GM21786 (cell line): ENCODE data around the gene GRM4.

Source experiments
- ATAC-seq: cut with Tn5 transposase; IDR thresholded peaks from one replicate; pipeline ENCODE4 v1.9.1; 2021; ENCODE audit not compliant: unreplicated experiment

The GRM4 gene

DNA sequence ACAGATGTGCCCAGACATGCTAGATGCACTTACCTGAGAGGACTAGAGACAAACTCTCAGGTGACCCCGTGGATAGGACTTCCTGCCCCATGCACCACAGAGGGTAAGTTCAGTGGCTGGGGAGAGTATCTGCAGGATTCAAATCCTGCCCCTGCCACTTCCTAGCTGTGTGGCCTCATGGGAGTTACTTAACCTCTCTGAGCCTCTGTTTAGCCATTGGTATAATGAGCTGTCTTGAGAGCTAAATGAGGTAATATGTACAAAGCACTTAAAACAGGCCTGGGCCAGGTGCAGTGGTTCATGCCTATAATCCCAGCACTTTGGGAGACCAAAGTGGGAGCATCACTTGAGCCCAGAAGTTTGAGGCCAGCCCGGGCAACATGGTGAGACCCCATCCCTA, 59.3 kb downstream of the GRM4 start:
- ATAC-seq = no peak

DNA sequence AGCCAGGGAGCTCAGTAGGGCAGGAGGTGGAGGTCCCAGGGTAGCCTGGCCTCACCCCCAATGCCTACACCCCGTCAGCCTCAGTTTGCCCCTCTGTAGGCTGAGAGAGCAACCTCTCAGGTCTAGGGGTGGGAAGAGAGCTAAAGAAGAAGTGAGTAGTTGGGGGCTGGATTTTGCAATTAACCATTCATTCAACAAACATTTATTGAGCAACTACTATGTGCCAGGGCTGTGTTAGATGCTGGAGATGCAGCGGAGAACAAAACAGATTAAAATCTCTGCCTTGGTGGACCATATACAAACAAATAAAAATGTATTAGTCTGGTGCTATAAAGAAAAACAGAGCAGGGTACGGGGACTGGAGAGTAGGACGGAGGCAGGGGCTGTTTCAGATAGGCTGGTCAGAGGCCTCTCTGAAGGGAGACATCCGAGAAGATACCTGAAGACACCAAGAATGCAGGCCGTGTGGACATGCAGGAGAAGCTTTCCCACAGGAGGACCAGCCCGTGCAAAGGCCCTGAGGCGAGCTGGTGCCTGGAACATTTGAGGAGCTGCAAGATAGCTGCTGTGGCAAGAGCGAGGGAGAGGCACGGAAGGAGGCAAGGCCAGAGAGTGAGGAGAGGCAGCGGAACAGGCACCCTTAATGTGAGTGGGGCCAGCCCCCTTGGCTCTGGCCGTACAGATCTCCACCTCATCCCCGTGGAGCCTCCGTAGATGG, 60.3 kb downstream of the GRM4 start:
- ATAC-seq = no peak

DNA sequence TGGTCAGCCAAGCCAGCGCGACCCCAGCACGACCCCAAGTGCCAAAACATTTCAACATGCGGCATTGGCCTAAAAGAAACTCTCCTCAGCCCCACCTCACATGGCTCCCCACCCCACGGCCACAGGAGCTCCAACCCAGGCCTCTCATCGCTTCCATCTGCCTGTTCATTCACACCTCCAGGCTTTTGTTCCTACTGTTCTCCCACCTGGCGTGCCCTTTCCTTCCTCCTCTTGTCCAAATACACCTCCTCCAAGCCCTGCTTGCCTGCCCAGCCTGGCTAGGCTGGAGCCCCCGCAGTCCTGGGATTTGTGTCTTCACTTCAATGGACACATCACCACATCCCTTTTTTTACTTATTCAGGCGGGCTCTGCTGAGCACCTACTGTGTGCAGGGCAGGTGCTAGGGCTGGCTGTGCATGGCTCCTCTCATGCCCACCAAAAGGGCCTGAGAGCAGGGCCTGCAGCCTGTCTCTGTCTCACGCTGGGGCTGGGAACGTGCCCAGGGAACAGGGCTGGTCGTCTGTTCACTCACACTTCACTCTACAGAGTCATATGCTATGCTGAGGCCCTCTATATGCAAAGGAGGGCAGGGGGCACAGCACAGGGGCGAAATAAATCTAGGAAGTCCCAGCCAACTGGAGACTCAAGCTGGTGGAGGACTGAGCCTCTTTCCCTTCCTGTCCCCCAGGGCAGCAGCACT, 61.1 kb downstream of the GRM4 start:
- no peak for ATAC-seq

GRCh38 chr6:34082864-34083626, 62.8 kb downstream of the GRM4 start:
- no peak for ATAC-seq

GRCh38 chr6:34082348-34082747, 63.5 kb downstream of the GRM4 start:
- ATAC-seq = no peak

- ATAC-seq = no peak
Observed at GRCh38 chr6:34080357-34080756, 65.5 kb downstream of the GRM4 start.

DNA sequence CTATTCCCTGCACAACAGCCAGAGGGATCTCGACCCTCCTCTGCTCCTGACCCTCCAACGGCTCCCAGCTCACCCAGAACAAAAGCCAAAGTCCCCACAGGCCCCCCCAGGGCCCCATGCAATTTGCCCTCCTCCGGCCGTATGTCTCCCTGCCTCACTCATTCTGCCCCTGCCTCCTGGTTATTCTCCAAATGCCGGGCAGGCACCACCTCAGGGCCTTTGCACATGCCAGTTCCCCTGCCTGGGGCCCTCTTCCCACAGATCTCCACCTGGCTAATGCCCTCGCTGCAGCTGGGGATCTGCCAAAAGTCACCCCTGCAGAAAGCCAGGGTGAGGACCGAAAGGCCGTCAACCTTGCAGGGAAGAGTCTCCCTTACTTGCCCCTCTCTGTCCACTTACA, 66.0 kb downstream of the GRM4 start:
- no peak for ATAC-seq

DNA sequence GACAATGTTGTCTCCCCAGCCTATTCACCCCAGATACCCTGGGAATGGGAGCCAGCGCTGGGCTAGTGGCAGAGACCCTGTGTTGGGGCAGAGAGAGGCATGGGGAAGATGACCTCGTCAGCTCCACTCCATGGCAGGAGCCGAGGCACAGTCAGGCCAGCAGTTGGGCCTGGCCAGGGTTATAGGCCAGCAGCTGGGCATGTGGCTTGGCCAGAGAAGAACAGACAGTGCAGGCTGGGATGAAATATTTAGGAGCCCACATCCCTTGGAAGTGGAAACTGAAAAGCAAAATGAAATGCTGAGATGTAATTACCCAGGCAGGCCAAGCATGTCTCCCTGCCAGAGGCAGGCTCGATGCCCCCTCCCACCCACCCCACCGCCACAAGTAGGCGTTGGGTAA, 70.0 kb downstream of the GRM4 start:
- ATAC-seq = no peak

GRCh38 chr6:34074064-34074742, 71.7 kb downstream of the GRM4 start:
- ATAC-seq = no peak

- ATAC-seq = no peak
Observed at GRCh38 chr6:34073540-34073939, 72.3 kb downstream of the GRM4 start.

DNA sequence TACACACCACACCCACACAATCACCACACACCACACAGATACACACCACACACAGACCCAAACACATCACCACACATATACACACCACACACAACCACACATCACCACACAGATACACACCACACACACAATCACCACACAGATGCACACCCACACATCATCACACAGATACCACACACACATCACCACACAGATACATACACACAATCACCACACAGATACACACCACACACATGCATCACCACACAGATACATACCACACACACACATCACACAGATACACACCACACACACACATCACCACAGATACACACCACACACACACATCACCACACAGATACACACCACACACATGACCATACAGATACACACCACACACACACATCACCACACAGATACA, 73.2 kb downstream of the GRM4 start:
- no peak for ATAC-seq

DNA sequence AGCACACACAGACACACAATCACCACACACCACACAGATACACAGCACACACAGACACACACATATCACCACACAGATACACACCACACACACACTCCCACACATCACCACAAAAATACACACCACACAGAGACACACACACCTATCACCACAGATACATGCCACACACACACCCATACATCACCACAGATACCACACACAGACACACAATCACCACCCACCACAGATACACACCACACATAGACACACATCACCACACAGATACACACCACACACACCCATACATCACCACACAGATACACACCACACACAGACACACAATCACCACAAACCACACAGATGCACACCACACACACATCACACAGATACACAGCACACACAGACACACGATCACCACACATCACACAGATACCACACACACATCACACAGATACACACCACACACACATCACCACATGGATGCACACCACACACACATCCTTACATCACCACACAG, 74.0 kb downstream of the GRM4 start:
- ATAC-seq = no peak

DNA sequence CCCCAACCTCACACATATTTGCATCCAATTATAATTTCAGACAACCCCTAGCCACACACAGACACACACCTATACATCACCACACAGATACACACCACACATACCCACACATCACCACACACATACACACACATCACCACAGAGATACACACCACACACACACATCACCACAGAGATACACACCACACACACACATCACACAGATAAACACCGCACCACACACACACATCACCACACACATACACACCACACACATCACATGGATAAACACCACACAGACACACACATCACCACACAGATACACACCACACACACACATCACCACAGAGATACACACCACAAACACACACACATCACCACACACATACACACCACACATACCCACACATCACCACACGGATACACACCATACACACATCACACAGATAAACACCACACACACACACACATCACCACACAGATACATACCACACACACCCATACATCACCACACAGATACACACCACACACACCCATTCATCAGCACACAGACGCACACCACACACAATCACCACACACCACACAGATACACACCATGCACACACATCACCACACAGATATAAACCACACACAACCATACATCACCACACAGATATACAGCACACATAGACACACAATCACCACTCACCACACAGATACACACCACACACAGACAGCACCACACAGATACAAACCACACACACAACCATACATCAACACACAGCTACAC, 74.6 kb downstream of the GRM4 start:
- no peak for ATAC-seq

- no peak for ATAC-seq
Observed at GRCh38 chr6:34070315-34071135, 75.4 kb downstream of the GRM4 start.

DNA sequence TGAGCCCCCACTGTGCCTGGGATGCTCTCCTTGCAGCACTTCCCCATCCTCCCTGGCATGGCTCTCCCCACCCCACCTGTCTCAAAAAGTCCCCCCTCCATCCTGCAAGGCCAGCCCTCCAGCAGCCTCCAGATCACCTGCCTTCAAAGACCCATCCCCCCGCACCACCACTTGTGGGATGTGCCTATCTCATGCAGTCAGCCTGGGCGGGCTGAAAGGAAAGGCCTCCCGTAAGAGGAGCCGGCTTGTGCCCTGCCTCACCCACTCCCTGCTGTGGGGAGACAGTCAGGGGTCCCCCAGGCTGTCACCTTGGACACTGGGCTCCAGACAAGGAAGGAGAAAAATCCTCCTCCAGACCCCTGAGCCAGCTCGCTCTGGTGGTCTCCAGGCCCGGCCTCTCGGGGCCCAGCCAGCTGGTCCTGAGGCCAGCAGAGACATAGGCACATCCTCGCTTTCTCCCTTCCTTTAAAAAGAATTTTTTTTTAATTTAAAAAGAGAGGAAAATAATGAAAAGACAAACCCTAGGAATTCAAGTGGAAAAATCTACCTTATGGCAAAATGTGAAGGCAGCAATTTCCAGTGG, 77.3 kb downstream of the GRM4 start:
- no peak for ATAC-seq

DNA sequence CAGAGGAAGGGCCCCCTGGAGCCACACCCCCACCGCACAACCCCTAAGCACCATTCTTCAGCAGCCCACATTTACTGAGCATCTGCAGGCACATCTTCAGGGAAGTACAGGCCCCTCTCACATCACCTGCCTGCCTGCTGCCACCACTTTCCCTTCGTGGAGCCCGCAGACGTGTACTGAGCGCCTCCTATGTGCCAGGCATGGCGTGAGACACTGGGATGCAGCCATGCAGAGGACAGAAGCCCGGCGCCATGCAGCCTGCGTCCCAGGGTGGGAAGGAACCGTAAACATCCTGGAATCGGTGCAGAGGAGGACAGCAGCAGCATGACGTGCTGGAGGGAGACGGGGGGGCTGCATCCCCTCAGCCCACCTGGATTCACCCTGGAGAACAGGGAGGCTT, 78.1 kb downstream of the GRM4 start:
- no peak for ATAC-seq

- no peak for ATAC-seq
Observed at GRCh38 chr6:34066772-34067770, 78.8 kb downstream of the GRM4 start.

DNA sequence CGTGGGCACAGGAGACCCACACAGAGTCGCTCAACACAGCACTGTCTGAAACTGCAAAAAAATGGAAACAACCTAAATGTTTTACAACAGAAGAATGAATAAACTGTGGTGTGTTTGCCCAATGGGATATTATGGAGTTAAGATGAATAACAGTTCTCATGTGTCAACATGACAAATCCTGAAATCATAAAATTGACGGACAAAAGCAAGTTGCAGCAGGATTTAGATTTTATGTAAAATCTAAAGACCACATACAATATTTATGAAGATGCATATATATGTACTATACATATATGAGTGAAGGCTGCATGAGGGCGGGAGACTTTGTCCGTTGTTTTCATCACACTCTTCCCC, 79.7 kb downstream of the GRM4 start:
- ATAC-seq = no peak
